Stimulated activated CD4-positive, alpha-beta T cell treated with anti-CD3 and anti-CD28 coated beads, Interleukin-2, amount 100 ng/mL, for 24 hours (primary cell): ENCODE results near the gene LGR5.

Source experiments
- DNase-seq, 2 donors: peaks; one replicate each; pipeline ENCODE4 v3.0.0-alpha.2; 2020

LGR5 gene

GRCh38 chr12:71605039-71605438 lies 165.4 kb downstream of the LGR5 start:
- DNase-seq = no peak

DNA sequence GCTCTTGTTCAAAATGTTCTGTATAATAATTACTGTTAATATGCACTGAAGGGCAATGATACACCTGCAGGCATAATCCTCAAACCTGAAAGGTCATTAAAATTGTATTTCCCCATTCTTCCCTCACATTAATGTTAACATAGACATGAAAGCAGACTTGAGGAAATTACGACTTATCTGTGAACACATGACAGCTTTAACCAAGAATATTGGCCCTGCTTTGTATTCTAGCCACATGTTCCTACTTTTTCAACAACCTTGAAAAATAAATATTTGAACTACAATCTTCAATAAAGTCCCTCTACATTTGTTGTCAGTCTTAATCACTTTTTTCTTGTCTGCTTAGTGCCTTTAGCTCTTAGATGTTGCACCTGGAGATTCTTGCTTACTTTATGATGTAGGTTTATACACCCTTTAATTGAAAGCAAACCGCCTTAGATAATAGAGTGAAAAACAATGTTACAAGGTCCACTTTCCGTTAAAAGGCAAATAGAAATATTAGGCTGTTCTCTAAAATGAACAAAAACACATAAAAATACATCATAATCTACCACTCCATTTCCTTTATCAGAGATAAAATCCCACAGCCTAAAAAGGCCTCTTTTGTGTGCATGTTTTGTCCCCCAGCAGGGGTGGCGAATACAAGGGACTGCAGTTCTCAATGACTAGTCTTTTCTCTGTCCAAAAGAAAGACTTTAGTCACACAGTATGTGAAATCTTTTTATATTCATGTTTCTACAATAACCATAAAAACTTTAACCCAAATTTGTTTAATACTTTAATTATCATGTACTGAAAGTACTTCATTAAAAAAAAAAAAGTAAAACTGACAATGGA lies 168.1 kb downstream of the LGR5 start:
- DNase-seq = no peak

- no peak for DNase-seq
Observed at GRCh38 chr12:71610031-71610795, 170.6 kb downstream of the LGR5 start.

DNA sequence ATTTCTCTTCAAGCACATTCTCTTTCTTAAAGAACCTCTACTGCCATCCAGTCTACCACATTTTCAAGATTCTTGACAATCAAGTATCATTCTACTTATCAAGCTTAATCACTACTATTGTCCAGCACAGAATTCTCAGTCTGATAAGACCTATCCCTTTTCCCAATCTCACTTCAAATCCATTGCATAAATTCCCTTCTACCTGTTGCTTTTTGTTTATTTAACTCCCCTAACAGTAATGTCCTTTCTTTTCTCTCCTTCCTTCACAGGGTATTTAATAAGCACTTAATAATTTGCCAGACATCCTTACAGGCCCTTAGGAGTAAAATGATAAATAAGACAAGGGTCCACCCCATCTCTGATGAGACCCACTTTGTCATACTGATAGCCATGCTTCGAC lies 182.3 kb downstream of the LGR5 start:
- DNase-seq = no peak

DNA sequence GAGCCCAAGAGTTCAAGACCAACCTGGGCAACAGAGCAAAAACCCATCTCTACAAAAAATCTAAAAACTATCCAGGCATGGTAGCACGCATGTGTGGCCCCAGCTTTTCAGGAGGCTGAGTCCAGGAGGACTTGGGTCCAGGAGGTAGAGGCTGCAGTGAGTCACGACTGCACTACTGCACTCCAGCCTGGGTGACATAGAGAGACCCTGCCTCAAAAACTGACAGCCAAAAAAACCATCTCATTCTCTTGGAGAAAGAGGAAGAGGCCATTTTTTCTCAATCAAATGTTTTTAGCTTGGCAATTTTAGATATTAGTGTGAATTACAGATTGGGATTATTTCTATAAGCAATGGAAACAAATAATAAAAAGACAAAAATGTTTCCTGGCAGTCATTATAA lies 185.9 kb downstream of the LGR5 start:
- DNase-seq = no peak

- no peak for DNase-seq
Observed at GRCh38 chr12:71626098-71626497, 186.5 kb downstream of the LGR5 start.

DNA sequence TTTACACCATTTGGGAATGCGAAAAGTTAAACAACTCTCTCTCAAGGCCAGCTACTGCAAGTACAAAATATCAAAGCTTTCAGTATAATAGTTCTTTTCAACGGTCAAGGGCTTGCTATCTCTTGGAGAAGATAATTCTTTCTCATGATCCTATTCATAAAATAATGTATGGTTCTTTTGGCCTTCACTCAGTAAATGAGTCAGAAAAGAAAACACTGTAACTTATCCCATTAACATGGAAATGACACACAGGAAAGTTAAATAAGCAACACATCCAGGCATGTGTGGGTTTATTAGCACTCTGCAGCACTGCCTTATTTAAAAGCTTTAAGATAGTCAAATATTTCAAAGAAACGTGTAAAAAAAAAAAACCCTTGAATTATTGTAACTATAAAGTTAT lies 187.2 kb downstream of the LGR5 start:
- DNase-seq = no peak

DNA sequence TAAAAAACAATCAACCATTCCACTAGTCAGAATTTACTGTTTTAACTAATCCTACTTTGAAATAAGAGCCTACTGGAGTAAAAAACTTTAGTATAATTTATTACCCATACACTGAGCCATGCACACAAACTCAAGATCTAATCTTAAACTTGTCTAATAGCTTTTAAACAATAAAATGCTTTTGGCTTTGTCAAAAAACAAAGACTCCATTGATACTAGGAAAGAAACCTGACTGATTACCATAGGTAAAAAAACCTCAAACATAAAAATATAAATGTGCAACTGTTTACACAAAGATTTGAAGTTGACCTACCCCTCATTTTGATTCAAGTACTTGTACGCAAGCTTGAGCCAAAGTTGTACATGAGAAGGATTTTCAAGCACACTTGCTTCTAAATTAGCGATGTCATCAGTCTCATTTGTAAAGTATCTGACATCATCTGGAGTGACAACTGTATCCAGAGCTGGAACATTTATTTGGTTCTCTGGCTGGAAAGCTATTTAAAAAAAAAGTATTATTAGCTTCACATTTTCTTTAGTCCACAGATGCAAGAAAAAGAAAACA lies 187.9 kb downstream of the LGR5 start:
- no peak for DNase-seq
